ENCODE results near the gene TBC1D14. TPM values are rescaled to one million over a fixed set of nuclear protein-coding genes. Genes with fewer than 3 reads are reported as not detected.
A peak's percentile ranks its signal among the peaks of the same experiment; 100 is the strongest.

The TBC1D14 gene, protein sequence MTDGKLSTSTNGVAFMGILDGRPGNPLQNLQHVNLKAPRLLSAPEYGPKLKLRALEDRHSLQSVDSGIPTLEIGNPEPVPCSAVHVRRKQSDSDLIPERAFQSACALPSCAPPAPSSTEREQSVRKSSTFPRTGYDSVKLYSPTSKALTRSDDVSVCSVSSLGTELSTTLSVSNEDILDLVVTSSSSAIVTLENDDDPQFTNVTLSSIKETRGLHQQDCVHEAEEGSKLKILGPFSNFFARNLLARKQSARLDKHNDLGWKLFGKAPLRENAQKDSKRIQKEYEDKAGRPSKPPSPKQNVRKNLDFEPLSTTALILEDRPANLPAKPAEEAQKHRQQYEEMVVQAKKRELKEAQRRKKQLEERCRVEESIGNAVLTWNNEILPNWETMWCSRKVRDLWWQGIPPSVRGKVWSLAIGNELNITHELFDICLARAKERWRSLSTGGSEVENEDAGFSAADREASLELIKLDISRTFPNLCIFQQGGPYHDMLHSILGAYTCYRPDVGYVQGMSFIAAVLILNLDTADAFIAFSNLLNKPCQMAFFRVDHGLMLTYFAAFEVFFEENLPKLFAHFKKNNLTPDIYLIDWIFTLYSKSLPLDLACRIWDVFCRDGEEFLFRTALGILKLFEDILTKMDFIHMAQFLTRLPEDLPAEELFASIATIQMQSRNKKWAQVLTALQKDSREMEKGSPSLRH
- total RNA-seq (ENCODE audit: low replicate concordance) = 34.0 and 65.1 TPM in 2 replicates

- DNase-seq (ENCODE audit: low read depth) = peak; percentile 78
- TF ChIP-seq, protein P1, sequence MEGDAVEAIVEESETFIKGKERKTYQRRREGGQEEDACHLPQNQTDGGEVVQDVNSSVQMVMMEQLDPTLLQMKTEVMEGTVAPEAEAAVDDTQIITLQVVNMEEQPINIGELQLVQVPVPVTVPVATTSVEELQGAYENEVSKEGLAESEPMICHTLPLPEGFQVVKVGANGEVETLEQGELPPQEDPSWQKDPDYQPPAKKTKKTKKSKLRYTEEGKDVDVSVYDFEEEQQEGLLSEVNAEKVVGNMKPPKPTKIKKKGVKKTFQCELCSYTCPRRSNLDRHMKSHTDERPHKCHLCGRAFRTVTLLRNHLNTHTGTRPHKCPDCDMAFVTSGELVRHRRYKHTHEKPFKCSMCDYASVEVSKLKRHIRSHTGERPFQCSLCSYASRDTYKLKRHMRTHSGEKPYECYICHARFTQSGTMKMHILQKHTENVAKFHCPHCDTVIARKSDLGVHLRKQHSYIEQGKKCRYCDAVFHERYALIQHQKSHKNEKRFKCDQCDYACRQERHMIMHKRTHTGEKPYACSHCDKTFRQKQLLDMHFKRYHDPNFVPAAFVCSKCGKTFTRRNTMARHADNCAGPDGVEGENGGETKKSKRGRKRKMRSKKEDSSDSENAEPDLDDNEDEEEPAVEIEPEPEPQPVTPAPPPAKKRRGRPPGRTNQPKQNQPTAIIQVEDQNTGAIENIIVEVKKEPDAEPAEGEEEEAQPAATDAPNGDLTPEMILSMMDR (IDR thresholded peaks at IDR 0.05; ENCODE audit: insufficient read depth, low read length) = peak; percentile 14
- peak within 1 kb of the TSS; percentile 78 for H3K4me3 ChIP-seq (ENCODE audit: low read depth, low read length)
Measured at GRCh38 chr4:6909113-6909969, at the start of gene TBC1D14. TSS of gene TBC1D14 (plus strand) at chr4:6909826. CDS start at chr4:6923390, 13,564 bp downstream.

DNA sequence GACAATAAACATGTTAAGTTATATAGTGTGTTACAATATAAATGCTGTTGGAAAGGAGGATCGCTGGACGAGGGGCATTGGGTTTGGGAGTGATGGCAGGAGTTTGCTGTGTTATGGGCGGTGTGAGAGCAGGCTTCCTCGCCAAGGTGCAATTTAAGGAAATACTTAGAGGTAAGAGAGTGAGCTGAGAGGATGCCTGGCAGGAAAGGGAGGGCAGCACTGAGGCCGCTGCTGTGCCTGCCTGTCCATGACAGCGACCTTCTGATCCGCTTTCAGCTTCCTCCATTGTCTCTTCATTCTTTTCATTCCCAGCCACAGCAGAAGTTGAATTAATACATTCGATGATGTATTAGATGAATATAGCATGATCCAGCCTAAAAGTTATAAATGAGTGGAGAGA lies 41.2 kb upstream of the TBC1D14 start:
- no peak overlapping the region for H3K4me3 ChIP-seq (ENCODE audit: low read depth, low read length)
- no peak for DNase-seq (ENCODE audit: low read depth)
- TF ChIP-seq, protein P1 (IDR thresholded peaks at IDR 0.05; ENCODE audit: insufficient read depth, low read length) = no peak

GRCh38 chr4:6869944-6870343 lies 39.7 kb upstream of the TBC1D14 start:
- no peak for DNase-seq (ENCODE audit: low read depth)

DNA sequence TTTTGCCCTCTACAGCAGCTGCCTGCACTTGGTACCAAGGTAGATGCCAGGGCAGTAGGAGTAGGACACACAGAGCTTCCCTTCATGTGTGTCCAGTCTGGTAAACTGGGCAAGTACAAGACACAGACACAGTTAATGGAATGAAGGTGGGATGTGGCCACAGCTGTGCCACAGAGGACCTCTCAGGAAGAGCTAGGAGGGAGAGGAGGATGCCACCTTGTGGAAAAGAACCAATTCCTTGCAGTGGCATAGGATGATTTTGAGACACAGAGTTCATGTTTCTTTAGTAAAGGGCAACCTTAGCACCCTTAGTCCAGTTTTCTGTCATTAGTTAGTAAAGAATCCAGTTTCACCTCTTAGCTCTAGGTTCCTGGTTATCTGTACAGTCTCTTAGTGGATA lies 36.3 kb upstream of the TBC1D14 start:
- H3K4me3 ChIP-seq (ENCODE audit: low read depth, low read length) = no peak overlapping the region
- TF ChIP-seq, protein P1 (IDR thresholded peaks at IDR 0.05; ENCODE audit: insufficient read depth, low read length) = peak; percentile 16
- DNase-seq (ENCODE audit: low read depth) = no peak

More at GRCh38 chr4:6869944-6870343, 39.7 kb upstream of the TBC1D14 start:
- TF ChIP-seq, protein P1 (IDR thresholded peaks at IDR 0.05; ENCODE audit: insufficient read depth, low read length) = no peak
- no peak overlapping the region for H3K4me3 ChIP-seq (ENCODE audit: low read depth, low read length)

DNA sequence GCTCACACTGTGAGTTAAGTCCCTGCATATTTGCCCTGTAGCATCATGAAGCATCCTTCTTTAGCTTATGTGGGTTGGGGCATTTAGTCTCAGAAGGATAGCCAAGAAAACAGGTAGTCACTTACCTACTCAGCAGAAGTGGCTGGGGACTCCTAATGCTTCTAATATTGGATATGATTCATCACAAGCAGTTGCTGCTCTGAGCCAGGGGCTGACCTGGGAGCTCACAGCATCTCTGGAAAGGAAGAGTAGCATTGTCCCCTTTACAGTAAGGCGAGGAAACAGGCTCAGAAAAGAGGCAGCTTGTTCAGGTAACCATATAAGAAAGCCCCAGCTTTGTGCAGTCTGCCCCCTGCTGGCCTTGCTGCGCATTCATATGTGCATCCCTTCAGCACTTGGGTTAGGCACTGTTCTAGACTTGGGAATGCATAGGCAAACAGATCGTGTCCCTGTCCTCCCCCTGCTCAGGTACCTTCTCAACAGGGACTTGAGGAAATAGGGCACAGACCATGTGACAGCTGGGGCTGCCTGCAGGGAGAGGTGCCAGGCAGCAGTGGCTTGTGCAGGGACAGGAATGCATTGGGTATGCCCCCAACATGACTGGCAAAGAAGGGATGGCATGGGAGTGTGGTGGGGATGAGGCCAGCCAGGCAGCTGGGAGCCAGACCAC lies 35.7 kb upstream of the TBC1D14 start:
- TF ChIP-seq, protein P1 (IDR thresholded peaks at IDR 0.05; ENCODE audit: insufficient read depth, low read length) = peak; percentile 85
- no peak overlapping the region for H3K4me3 ChIP-seq (ENCODE audit: low read depth, low read length)
- DNase-seq (ENCODE audit: low read depth) = peak; percentile 73

GRCh38 chr4:6874981-6875380 lies 34.6 kb upstream of the TBC1D14 start:
- DNase-seq (ENCODE audit: low read depth) = no peak
- no peak overlapping the region for H3K4me3 ChIP-seq (ENCODE audit: low read depth, low read length)
- TF ChIP-seq, protein P1 (IDR thresholded peaks at IDR 0.05; ENCODE audit: insufficient read depth, low read length) = no peak

Data from fibroblast of the aortic adventitia (primary cell).